GM21723 (cell line): Measurements from ENCODE around the gene ANKH.

Experiments
- ATAC-seq: cut with Tn5 transposase; IDR thresholded peaks from one replicate; pipeline ENCODE4 v1.9.1; 2021; ENCODE audit warnings: mild to moderate bottlenecking, moderate library complexity; ENCODE audit not compliant: unreplicated experiment

The ANKH gene

GRCh38 chr5:14720236-14720923 lies 151.2 kb downstream of the ANKH start:
- ATAC-seq, result no peak

DNA sequence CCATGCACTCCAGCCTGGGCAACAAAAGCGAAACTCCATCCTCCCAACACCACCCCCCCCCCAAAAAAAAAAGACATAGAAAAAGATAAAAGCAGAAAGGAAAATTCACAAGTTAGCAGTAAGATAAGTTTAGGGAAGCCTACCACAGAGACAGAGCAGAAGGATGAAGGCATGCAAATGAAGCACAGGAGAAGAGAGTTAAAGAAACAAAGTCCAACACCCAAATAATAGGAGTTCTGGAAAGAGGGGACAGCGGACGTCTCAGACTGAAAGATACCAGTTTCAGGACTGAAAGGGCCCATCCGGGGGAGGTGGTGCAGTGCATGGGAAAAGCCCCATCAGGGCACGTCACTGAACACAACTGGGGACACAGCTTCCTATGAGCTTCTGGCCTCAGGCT lies 152.8 kb downstream of the ANKH start:
- no peak for ATAC-seq

GRCh38 chr5:14716755-14717752 lies 154.5 kb downstream of the ANKH start:
- ATAC-seq, result no peak

DNA sequence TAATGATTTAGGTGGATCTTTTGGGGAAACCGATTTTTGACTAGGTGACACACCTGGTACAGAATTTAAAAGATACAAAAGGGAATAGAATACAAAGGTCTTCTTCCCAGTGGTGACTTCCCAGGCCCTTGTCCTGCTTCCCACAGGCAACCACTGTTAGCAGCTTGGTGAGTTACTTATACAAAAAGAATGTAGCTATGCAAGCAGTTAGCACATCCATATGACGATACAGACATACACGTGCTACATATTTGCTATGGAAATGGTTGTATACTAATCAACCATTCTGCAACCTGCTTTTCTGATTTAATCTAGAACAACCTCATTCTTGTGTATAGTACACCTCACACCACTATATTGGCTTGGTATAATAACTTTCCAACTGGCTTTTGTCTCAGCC lies 156.1 kb downstream of the ANKH start:
- no peak for ATAC-seq

DNA sequence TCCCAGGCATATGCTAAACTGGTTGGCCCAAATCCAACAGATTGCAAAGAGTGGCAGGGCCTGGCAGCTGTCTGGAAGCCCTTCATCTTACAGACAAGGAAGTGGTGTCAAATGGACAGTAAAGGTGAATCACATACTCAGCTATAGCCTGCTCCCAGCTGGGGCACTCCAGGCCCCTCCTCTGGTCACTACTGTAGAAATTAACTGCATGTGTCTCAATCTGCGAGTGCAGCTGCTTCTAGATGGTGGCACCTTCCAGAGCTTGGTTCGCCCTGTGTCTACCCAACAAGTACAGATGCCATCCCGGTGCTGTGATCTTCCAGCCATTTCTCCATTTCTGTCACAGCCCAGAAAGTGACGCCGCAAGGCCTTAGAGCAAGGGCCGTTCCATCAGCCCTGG lies 156.9 kb downstream of the ANKH start:
- no peak for ATAC-seq

DNA sequence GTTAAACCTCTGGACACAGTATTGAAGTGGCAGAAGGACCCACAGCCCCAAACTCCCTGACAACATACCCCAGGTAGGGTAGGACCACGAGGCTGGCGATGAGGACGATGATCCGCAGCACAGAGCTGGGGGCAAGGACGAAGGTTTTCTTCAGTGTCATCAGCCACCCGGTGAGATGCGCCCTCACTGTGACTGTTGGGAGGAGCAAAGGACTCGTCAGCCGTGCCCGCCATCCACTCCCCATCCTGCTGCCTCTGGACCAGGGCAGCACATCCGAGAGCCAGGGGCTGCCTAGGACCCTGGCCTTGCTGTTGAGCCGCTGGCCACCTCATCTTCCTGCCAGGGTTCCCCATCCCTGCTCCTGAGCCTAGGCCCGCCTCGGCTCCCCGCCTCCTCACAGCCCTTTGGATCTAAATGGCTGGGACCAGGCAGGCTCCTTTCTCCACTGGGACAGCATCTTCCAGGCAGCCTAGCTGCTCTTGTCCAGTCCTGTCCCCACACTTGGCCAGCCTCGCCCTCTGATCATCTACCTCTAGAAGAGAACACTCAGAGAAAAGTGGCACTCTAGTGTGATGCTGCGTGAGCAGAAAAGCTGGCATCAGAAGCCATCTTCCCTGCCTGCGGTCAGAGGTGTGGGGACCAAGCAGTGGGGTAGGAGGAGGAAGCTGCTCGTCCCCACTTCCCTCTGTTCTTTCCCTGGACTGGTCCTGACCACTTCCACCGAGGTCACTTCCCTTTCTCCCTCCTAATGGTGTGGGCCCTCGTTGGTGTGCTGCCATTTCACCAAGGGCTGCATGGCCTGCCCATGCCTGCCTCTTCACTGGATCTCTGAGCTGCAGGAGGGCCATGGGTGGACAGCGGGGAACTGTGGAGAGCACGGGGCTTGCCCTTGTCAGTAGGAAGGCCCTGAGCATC lies 157.8 kb downstream of the ANKH start:
- no peak for ATAC-seq

DNA sequence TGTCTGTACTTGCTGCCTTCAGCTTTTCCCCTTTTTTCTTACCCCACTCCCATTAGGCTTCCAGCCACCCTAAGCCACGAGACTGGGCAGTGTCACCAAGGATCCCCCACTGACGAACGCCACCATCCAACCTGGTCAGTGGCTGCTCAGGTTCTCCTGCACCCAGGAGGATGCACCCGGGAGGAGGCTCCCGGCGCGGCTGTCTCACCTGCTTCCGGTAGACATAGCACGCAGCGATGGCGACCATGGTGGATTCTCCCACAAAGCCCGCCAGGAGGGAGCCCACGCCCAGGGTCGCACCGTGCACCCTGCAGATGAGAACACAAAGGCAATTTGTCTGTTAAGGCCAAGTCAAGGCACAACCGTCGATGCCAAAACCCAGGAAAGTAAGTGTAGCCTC lies 158.9 kb downstream of the ANKH start:
- ATAC-seq, result no peak

GRCh38 chr5:14712131-14712530 lies 159.4 kb downstream of the ANKH start:
- no peak for ATAC-seq

DNA sequence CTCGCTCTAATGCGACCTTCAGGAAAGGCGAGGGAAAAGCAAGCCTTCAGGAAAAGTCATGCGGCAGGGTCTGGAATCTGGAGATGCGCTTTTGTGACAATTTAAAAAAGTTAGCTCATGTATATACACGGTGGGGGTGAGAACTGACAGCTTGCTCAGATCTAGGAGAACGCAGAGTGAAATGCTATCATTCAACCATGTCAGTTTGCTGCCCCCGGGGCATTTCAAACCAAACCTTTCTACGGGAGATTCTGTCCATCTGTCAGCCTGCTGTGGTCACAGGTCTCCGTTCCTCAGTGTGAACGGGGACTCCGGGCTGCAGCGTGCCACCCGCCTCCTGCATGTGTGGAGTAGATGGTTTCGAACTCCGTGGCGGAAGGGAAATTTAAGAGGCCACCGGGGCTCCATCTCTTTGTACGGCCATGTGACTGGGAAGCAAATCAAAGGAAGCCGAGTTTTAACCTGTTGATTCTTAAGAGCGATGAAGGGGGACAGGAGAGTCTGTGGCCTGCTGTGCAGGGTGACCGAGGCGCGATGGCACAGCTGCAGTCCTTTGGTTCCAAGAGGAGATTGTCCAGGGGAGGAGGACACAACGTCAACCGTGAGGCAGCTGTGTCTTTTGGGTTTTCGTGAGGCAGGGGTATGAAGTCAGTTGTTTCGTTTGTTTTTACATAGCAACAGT lies 161.1 kb downstream of the ANKH start:
- ATAC-seq, result no peak

DNA sequence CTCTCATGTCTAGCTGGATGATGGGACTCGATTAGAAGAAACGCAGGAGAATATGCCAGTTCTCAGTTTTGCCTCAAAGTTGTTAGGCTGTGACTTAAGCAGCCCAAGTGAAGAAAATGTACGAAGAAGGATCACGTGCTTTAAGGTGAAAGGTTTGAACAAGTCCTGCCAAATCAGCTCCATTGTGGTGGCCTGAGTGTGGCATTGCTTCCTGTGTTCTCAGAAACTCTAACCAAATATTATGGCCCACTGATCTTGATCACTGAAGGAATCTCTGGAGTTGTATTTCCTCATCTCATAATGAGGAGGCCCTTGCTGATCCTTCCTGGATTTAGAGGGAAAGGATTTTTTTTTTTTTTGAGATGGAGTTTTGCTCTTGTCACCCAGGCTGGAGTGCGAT lies 163.0 kb downstream of the ANKH start:
- no peak for ATAC-seq

- ATAC-seq, result no peak
These were observed 163.7 kb downstream of the ANKH start for GRCh38 chr5:14707811-14708390.

- ATAC-seq, result no peak
These were observed 165.0 kb downstream of the ANKH start for GRCh38 chr5:14706615-14707021.

DNA sequence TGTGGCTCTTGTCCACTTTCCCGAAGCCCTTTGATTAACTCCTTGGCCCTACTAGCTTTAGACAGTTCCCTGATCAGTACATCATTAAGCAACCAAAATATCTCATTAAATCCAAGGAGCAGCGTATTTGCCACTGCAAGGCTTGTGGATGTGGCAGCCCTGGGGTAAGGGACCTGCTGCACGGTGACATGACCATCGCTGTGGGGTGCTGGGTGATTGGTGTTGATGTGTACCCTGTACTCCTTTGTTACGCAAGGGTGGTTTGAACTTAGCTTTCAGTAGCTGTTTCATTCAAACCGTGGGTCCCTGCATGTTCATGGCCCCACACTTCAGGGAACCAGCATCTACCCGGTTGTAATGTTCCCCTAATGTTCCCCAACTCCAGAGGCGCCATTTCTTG lies 166.0 kb downstream of the ANKH start:
- ATAC-seq, result no peak

DNA sequence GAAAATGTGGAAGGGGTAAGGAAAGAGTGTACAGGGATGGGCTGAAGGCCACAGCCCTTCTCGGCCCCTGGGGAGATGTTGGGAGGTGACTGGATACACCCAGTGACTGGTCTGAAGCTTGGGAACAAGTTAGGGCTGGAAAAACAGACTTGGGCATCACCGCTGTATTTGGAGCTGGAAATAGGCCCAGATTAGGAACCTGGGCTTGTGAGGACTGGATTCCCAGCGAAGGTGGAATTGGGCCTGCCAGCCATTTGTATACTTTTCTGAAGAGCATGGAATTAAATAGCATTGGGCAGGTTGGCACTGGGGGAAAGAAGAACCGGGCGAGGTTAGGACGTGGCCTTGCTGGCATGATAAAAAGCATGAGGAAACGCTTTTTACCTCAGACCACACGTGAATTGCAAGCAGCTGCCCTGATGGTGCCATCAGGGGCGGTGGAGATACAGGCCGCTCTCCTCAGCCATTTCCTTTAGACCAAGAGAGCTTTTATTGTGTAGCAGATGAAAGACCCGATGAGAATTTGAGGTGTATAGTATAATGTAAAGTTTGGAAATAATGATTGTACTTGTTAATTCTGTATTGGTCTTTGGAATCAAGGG lies 169.2 kb downstream of the ANKH start:
- no peak for ATAC-seq

GRCh38 chr5:14701556-14701955 lies 170.0 kb downstream of the ANKH start:
- no peak for ATAC-seq

GRCh38 chr5:14700478-14701436 lies 170.8 kb downstream of the ANKH start:
- ATAC-seq, result no peak

GRCh38 chr5:14699807-14700400 lies 171.7 kb downstream of the ANKH start:
- ATAC-seq, result no peak

DNA sequence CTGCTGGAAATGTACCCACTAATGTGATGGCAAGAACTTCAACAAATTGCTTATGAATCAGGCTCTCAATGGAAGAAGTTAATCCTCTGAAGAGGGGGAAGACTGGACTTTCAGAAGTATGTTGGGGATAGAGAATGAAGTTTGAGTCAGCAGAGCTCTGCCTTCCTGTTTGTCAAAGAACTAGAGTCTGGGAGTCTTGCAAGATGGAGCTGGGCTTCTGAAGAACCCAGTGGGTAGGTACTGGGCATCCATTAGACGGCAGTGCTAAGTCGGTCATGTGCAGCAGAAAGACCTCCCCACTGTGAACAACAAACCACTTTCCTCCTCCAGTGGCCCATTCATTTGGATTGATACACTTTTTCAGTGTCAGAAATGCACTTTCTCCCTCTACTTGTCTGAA lies 172.4 kb downstream of the ANKH start:
- no peak for ATAC-seq
